Measurements from ENCODE around the gene PROC. TPM values are rescaled to one million over a fixed set of nuclear protein-coding genes. Genes with fewer than 3 reads are reported as not detected.
"Not testable (repeated sequence)": the region's sequence is repeated elsewhere in the genome, so short reads cannot be mapped to it uniquely, and the experiment has no call there.

The PROC gene
- polyA plus RNA-seq, 4 donors: 1.5 to 6.4 (median 3.6) TPM

DNA sequence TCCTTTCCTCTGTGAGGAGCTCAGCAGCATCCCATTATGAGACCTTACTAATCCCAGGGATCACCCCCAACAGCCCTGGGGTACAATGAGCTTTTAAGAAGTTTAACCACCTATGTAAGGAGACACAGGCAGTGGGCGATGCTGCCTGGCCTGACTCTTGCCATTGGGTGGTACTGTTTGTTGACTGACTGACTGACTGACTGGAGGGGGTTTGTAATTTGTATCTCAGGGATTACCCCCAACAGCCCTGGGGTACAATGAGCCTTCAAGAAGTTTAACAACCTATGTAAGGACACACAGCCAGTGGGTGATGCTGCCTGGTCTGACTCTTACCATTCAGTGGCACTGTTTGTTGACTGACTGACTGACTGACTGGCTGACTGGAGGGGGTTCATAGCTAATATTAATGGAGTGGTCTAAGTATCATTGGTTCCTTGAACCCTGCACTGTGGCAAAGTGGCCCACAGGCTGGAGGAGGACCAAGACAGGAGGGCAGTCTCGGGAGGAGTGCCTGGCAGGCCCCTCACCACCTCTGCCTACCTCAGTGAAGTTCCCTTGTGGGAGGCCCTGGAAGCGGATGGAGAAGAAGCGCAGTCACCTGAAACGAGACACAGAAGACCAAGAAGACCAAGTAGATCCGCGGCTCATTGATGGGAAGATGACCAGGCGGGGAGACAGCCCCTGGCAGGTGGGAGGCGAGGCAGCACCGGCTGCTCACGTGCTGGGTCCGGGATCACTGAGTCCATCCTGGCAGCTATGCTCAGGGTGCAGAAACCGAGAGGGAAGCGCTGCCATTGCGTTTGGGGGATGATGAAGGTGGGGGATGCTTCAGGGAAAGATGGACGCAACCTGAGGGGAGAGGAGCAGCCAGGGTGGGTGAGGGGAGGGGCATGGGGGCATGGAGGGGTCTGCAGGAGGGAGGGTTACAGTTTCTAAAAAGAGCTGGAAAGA is 7.6 kb downstream of the PROC start:
- no peak for DNase-seq (ENCODE audit: low read depth in 4 of 4, low spot score in 3 of 4)

GRCh38 chr2:127426501-127427354 is 8.5 kb downstream of the PROC start:
- no peak for DNase-seq (ENCODE audit: low read depth in 4 of 4, low spot score in 3 of 4)

DNA sequence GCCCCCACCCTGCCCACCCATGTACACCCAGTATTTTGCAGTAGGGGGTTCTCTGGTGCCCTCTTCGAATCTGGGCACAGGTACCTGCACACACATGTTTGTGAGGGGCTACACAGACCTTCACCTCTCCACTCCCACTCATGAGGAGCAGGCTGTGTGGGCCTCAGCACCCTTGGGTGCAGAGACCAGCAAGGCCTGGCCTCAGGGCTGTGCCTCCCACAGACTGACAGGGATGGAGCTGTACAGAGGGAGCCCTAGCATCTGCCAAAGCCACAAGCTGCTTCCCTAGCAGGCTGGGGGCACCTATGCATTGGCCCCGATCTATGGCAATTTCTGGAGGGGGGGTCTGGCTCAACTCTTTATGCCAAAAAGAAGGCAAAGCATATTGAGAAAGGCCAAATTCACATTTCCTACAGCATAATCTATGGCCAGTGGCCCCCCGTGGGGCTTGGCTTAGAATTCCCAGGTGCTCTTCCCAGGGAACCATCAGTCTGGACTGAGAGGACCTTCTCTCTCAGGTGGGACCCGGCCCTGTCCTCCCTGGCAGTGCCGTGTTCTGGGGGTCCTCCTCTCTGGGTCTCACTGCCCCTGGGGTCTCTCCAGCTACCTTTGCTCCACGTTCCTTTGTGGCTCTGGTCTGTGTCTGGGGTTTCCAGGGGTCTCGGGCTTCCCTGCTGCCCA is 9.3 kb downstream of the PROC start:
- no peak for DNase-seq (ENCODE audit: low read depth in 4 of 4, low spot score in 3 of 4)

- no peak for DNase-seq (ENCODE audit: low read depth in 4 of 4, low spot score in 3 of 4)
Measured at GRCh38 chr2:127428057-127428814, 10.0 kb downstream of the PROC start.

DNA sequence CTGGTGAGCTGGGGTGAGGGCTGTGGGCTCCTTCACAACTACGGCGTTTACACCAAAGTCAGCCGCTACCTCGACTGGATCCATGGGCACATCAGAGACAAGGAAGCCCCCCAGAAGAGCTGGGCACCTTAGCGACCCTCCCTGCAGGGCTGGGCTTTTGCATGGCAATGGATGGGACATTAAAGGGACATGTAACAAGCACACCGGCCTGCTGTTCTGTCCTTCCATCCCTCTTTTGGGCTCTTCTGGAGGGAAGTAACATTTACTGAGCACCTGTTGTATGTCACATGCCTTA is 10.5 kb downstream of the PROC start:
- DNase-seq (ENCODE audit: low read depth in 4 of 4, low spot score in 3 of 4): no peak

GRCh38 chr2:127429291-127429690 is 11.1 kb downstream of the PROC start:
- DNase-seq (ENCODE audit: low read depth in 4 of 4, low spot score in 3 of 4): no peak

DNA sequence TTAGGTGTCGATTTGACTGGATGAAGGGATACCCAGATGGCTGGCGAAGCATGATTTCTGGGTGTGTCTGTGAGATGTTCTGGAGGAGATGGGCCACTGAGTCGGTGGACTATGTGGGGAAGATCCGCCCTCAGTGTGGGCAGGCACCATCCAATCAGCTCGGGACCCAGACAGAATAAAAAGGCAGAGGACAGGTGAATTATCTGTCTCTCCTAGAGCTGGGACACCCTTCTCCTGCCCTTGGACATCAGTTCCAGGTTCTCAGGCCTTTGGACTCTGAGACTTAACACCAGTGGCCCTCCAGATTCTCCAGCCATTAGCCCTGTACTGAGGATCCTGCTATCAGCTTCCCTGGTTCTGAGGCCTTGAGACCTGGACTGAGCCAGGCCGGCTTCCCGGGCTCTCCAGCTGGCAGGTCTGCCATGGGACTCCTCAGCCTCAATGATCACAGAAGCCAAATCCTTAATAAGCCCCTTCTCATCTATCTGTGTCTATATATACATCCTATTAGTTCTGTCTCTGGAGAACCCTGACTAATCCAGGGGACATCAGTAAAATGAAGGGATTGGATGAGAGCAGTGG is 11.7 kb downstream of the PROC start:
- DNase-seq (ENCODE audit: low read depth in 4 of 4, low spot score in 3 of 4): no peak

DNA sequence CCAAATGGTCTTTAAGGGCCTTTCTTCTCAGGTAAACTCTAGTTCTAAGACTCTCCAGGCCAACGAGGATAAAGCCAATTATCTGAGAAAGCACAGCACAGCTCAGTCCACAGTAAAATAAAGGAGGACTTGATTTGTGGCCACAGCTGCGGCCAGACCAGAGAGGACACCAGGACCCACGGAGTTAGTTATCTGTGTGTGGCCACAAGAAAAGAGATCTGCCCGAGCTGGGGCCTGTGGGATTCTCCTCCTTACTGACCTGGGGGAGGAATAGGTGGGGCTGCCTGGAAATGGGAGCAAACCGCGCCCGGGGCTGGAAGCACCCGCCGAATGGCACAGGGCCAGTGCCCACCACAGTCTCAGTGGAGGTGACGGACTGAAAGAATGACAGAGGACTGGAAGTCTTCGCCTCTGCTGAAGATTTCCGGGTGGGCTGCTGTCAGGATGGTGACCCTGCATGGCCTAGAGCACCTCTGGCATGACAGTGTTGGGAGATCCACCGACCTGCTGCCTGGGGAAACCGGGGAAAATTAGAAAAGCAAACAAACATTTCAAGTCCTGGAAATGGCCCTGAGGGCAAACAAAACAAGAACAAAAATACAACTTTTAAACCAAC is 13.3 kb downstream of the PROC start:
- no peak for DNase-seq (ENCODE audit: low read depth in 4 of 4, low spot score in 3 of 4)

- DNase-seq (ENCODE audit: low read depth in 4 of 4, low spot score in 3 of 4): no peak
Measured at GRCh38 chr2:127434515-127434914, 16.3 kb downstream of the PROC start.

DNA sequence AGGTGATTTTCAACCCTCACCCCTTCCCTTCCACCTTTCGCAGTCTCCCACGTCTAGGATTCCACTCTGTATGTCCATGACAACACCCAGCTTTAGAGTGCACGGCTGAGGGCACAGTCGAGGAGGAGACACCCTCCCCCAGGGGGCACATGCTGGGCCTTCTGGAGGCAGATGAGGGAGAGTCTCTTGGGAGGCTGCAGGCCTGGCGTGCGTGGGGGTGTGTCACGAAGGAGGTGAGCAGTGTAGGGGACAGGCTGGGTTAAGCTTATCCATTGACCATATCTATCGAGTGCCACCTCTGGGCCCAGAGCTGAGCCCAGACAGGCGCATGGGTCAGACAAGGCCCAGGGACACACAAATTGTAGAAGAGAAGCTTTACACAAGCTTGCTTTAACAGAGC is 18.8 kb downstream of the PROC start:
- no peak for DNase-seq (ENCODE audit: low read depth in 4 of 4, low spot score in 3 of 4)

- DNase-seq (ENCODE audit: low read depth in 4 of 4, low spot score in 3 of 4): no peak
Measured at GRCh38 chr2:127437781-127438726, 19.8 kb downstream of the PROC start.

DNA sequence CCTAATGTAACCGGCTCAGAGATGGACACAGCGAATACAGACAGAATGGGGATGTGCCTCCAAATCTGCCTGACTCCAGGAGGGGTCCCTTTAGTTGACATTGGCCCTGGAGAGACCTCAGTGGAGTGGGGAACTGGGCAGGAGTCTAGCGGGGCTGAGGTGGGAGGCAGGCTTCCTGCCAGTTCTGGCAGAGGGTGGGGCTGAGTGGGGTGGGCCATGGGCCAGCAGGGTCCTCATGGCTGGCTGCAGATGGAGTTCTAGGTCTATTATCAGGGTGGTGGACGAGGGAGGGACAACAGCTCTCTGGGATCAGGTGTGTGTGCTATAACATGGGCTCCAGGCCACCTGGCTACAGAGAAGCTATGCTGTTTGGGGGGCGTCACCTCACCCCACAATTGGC is 21.1 kb downstream of the PROC start:
- no peak for DNase-seq (ENCODE audit: low read depth in 4 of 4, low spot score in 3 of 4)

DNA sequence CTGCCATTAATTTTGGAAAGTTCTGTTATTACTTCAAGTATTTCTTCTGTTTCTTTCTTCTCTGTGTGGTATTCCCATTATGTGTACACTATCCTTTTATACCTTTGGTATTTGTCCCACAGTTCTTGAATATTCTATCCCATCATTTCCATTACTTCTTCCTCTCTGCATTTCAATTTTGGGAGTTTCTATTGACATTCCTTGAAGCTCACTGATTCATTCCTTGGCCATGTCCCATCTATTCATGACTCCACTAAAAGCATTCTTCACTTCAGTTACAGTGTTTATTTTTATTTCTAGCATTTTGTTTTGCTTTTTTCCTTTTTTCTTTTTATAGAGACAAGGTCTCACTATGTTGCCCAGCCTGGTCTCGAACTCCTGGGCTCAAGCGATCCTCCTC is 30.3 kb downstream of the PROC start:
- no peak for DNase-seq (ENCODE audit: low read depth in 4 of 4, low spot score in 3 of 4)

GRCh38 chr2:127449414-127449813 is 31.2 kb downstream of the PROC start:
- DNase-seq (ENCODE audit: low read depth in 4 of 4, low spot score in 3 of 4): no peak

DNA sequence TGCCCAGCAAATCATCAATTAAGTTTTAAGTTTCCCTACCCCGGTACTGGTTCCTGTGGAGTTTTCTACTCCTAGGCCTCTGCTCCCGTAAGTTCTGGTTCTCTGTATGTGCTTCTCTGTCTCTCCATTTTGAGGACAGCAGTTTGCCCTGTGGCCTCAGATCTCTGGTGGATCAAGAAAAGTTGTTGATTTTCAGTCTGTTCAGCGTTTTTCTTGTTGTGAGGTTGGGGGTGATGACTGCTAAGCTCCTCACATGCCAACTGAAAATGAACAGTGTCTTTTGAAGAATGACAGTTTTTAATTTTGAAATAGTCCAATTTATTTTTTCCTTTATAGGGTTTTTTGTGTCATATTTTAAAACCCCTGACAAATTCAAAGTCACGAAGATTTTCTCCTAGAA is 31.7 kb downstream of the PROC start:
- DNase-seq (ENCODE audit: low read depth in 4 of 4, low spot score in 3 of 4): no peak

DNA sequence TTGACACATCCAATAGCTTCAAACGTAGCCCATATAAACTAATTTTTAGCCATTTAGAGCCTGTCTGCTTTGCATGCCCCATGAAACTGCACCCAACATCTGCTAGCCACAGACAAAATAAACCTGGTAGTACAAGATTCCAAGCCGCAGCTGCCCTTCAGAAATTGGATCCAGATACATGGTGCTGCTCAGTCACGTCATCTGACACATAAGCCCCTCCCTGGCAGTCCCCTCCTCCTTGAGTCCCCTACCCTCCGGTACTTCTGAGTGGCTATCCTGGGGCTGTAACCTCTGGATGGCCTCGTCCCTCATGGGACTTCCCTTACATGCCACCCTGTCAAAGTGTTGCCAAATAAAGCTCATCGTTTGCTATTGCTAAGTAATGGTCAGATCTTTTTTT is 33.8 kb downstream of the PROC start:
- DNase-seq (ENCODE audit: low read depth in 4 of 4, low spot score in 3 of 4): no peak

DNA sequence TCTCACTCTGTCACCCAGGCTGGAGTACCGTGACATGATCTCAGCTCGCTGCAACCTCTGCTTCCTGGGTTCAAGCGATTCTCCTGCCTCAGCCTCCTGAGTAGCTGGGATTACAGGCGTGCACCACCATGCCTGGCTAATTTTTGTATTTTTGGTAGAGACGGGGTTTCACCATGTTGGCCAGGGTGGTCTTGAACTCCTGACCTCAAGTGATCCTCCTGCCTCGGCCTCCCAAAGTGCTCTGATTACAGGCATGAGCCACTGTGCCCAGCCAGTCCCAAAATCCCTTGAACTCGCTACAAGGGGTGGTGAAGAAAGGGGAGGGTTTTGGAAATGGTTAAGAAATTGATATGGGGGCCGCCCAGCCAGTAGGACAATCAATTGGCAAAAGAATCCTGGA is 34.2 kb downstream of the PROC start:
- DNase-seq (ENCODE audit: low read depth in 4 of 4, low spot score in 3 of 4): not testable (repeated sequence)

GRCh38 chr2:127453013-127453391 is 34.8 kb downstream of the PROC start:
- no peak for DNase-seq (ENCODE audit: low read depth in 4 of 4, low spot score in 3 of 4)

Measured in right renal pelvis (tissue), 4 donors.